NB4 (cell line): ENCODE results near the gene LMBR1.

Experiments
- POLR2A ChIP-seq: IDR thresholded peaks from 2 replicates; pipeline ENCODE4 v1.6.1; 2011; ENCODE audit warnings: mild to moderate bottlenecking; ENCODE audit not compliant: insufficient read length; ENCODE audit errors: extremely low read depth
- TF ChIP-seq, protein P1 (sequence below): IDR thresholded peaks from one replicate; pipeline ENCODE4 v1.5.1; 2012; ENCODE audit warnings: low read depth, low read length

GRCh38 chr7:156903232-156903909 is 10.4 kb upstream of the LMBR1 start:
- TF ChIP-seq, protein P1, sequence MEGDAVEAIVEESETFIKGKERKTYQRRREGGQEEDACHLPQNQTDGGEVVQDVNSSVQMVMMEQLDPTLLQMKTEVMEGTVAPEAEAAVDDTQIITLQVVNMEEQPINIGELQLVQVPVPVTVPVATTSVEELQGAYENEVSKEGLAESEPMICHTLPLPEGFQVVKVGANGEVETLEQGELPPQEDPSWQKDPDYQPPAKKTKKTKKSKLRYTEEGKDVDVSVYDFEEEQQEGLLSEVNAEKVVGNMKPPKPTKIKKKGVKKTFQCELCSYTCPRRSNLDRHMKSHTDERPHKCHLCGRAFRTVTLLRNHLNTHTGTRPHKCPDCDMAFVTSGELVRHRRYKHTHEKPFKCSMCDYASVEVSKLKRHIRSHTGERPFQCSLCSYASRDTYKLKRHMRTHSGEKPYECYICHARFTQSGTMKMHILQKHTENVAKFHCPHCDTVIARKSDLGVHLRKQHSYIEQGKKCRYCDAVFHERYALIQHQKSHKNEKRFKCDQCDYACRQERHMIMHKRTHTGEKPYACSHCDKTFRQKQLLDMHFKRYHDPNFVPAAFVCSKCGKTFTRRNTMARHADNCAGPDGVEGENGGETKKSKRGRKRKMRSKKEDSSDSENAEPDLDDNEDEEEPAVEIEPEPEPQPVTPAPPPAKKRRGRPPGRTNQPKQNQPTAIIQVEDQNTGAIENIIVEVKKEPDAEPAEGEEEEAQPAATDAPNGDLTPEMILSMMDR = no peak
- no peak for TF ChIP-seq POLR2A
